ENCODE measurements around the gene NR0B2. TPM values are rescaled to one million over a fixed set of nuclear protein-coding genes. Genes with fewer than 3 reads are reported as not detected.
A peak's percentile ranks its signal among the peaks of the same experiment; 100 is the strongest.

Gene NR0B2
- polyA plus RNA-seq (2013, experiment 1 of 2): not detected
- not detected for polyA plus RNA-seq (2013, experiment 2 of 2)

GRCh38 chr1:26913754-26914619, at the start of gene NR0B2:
NR0B2 (minus strand) TSS chr1:26913975; CDS start chr1:26913940, 35 bp downstream.
- H3K27me3 ChIP-seq (ENCODE audit: control insufficient read depth in 1 of 2, insufficient read depth in 1 of 2, low read length in 2 of 2): no peaks in the 10 kb centered on the region
- no peak within 1 kb of the TSS for H3K4ac ChIP-seq (ENCODE audit: low read depth in 1 of 2, low read length in 2 of 2)
- no peak within 1 kb of the TSS for H2BK15ac ChIP-seq (ENCODE audit: low read depth, poor library complexity, severe bottlenecking)
- no peak within 1 kb of the TSS for H3K14ac ChIP-seq (ENCODE audit: low read length in 2 of 2)
- no peak within 1 kb of the TSS for H3K4me3 ChIP-seq (ENCODE audit: insufficient read depth in 1 of 2, low read depth in 1 of 2, low read length in 2 of 2)
- no peaks in the 10 kb centered on the region for H3K9me3 ChIP-seq (ENCODE audit: control insufficient read depth, low read length)
- H2BK5ac ChIP-seq (ENCODE audit: low read depth, low read length, poor library complexity, severe bottlenecking): no peak within 1 kb of the TSS
- H3K9ac ChIP-seq (ENCODE audit: low read length): no peak within 1 kb of the TSS
- no peak within 1 kb of the TSS for H3K4me2 ChIP-seq (ENCODE audit: low read length, poor library complexity, severe bottlenecking)
- H2AK5ac ChIP-seq (ENCODE audit: low read length, severe bottlenecking): no peak within 1 kb of the TSS
- WGBS: 92% methylated on average over 16 of the region's 16 CpGs
- no peak within 1 kb of the TSS for H3K18ac ChIP-seq (ENCODE audit: low read depth in 1 of 2, low read length in 2 of 2)
- no peak within 1 kb of the TSS for H2BK120ac ChIP-seq (ENCODE audit: low read depth, low read length)
- H2BK12ac ChIP-seq (ENCODE audit: low read length in 2 of 2): no peak within 1 kb of the TSS
- H3K27ac ChIP-seq (ENCODE audit: low read length, poor library complexity, severe bottlenecking): no peak within 1 kb of the TSS
- H4K91ac ChIP-seq (ENCODE audit: low read length): no peak within 1 kb of the TSS
- no peak for DNase-seq
- H3K36me3 ChIP-seq (ENCODE audit: control insufficient read depth in 1 of 2, insufficient read depth in 2 of 2, low read depth in 1 of 2, low read length in 2 of 2): peaks cover 0 to 4% of the 10 kb centered on the region in 2 experiments
- no peak within 1 kb of the TSS for H3K23ac ChIP-seq (ENCODE audit: low read length in 2 of 2)
- peaks cover 9% of the 10 kb centered on the region for H3K4me1 ChIP-seq (ENCODE audit: control insufficient read depth, insufficient read depth, low read depth, low read length)
- no peak within 1 kb of the TSS for H4K8ac ChIP-seq (ENCODE audit: low read length)
- H2AFZ ChIP-seq (ENCODE audit: low read depth, low read length): no peak within 1 kb of the TSS
- H3K79me1 ChIP-seq (replicated peaks; ENCODE audit: low read length, poor library complexity, severe bottlenecking): no peaks in the 10 kb centered on the region

- peaks cover 10 to 43% of the 10 kb centered on the region in 2 experiments for H3K27me3 ChIP-seq (ENCODE audit: control insufficient read depth in 1 of 2, insufficient read depth in 1 of 2, low read length in 2 of 2)
- no peak overlapping the region for H2BK15ac ChIP-seq (ENCODE audit: low read depth, poor library complexity, severe bottlenecking)
- H3K9ac ChIP-seq (ENCODE audit: low read length): no peak overlapping the region
- H3K79me1 ChIP-seq (replicated peaks; ENCODE audit: low read length, poor library complexity, severe bottlenecking): no peaks in the 10 kb centered on the region
- H2AK5ac ChIP-seq (ENCODE audit: low read length, severe bottlenecking): no peak overlapping the region
- no peak overlapping the region for H3K27ac ChIP-seq (ENCODE audit: low read length, poor library complexity, severe bottlenecking)
- WGBS: 7% methylated on average over 3 of the region's 3 CpGs
- H3K36me3 ChIP-seq (ENCODE audit: control insufficient read depth in 1 of 2, insufficient read depth in 2 of 2, low read depth in 1 of 2, low read length in 2 of 2): no peaks in the 10 kb centered on the region
- DNase-seq: peak; percentile 98
- no peak overlapping the region for H3K14ac ChIP-seq (ENCODE audit: low read length in 2 of 2)
- H4K91ac ChIP-seq (ENCODE audit: low read length): no peak overlapping the region
- H3K4me3 ChIP-seq (ENCODE audit: insufficient read depth in 1 of 2, low read depth in 1 of 2, low read length in 2 of 2): no peak overlapping the region
- no peak overlapping the region for H3K4ac ChIP-seq (ENCODE audit: low read depth in 1 of 2, low read length in 2 of 2)
- H4K8ac ChIP-seq (ENCODE audit: low read length): no peak overlapping the region
- no peak overlapping the region for H2BK12ac ChIP-seq (ENCODE audit: low read length in 2 of 2)
- H3K23ac ChIP-seq (ENCODE audit: low read length in 2 of 2): no peak overlapping the region
- H2AFZ ChIP-seq (ENCODE audit: low read depth, low read length): no peak overlapping the region
- H3K4me1 ChIP-seq (ENCODE audit: control insufficient read depth, insufficient read depth, low read depth, low read length): peaks cover 12% of the 10 kb centered on the region
- no peak overlapping the region for H2BK5ac ChIP-seq (ENCODE audit: low read depth, low read length, poor library complexity, severe bottlenecking)
- H2BK120ac ChIP-seq (ENCODE audit: low read depth, low read length): no peak overlapping the region
- H3K9me3 ChIP-seq (ENCODE audit: control insufficient read depth, low read length): no peaks in the 10 kb centered on the region
- peak overlapping the region; percentile 16 to 61 for H3K18ac ChIP-seq (ENCODE audit: low read depth in 1 of 2, low read length in 2 of 2)
- no peak overlapping the region for H3K4me2 ChIP-seq (ENCODE audit: low read length, poor library complexity, severe bottlenecking)
Measured at GRCh38 chr1:26961826-26962225, 48.1 kb upstream of the NR0B2 start.

DNA sequence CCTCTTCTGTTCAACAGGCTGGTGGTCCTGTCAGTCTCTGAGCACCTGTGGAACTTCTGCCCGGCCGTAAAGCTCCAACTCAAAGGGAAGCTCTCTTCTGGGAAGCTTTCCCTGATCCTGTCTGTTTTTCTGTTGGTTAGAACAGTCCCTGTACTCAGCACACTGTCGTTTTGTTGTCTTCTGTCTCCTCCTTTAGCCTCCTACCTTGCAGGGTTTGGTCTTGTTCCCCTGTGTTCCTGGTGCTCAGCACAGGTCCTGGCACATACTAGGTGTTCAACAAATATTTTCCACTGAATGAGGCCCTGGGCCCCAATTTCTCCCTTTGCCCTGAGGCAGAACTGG, 46.8 kb upstream of the NR0B2 start:
- Histone ChIP-seq H3K23ac (ENCODE audit: low read length in 2 of 2) (no peak overlapping the region), H3K79me1 (replicated peaks; ENCODE audit: low read length, poor library complexity, severe bottlenecking) (no peaks in the 10 kb centered on the region), H3K36me3 (ENCODE audit: control insufficient read depth in 1 of 2, insufficient read depth in 2 of 2, low read depth in 1 of 2, low read length in 2 of 2) (no peaks in the 10 kb centered on the region), H3K4me3 (ENCODE audit: insufficient read depth in 1 of 2, low read depth in 1 of 2, low read length in 2 of 2) (no peak overlapping the region), H4K8ac (ENCODE audit: low read length) (peak overlapping the region; percentile 98), H2BK120ac (ENCODE audit: low read depth, low read length) (peak overlapping the region; percentile 37), H4K91ac (ENCODE audit: low read length) (peak overlapping the region; percentile 97), H3K4ac (ENCODE audit: low read depth in 1 of 2, low read length in 2 of 2) (peak overlapping the region; percentile 83 to 98), H3K4me1 (ENCODE audit: control insufficient read depth, insufficient read depth, low read depth, low read length) (peaks cover 12% of the 10 kb centered on the region), H3K18ac (ENCODE audit: low read depth in 1 of 2, low read length in 2 of 2) (peak overlapping the region; percentile 54 to 91), H3K27ac (ENCODE audit: low read length, poor library complexity, severe bottlenecking) (no peak overlapping the region), H2BK15ac (ENCODE audit: low read depth, poor library complexity, severe bottlenecking) (peak overlapping the region; percentile 93), H3K4me2 (ENCODE audit: low read length, poor library complexity, severe bottlenecking) (peak overlapping the region; percentile 91), H2BK12ac (ENCODE audit: low read length in 2 of 2) (peak overlapping the region; percentile 3 to 73), H3K14ac (ENCODE audit: low read length in 2 of 2) (no peak overlapping the region), H3K27me3 (ENCODE audit: control insufficient read depth in 1 of 2, insufficient read depth in 1 of 2, low read length in 2 of 2) (peaks cover 10 to 40% of the 10 kb centered on the region in 2 experiments), H3K9me3 (ENCODE audit: control insufficient read depth, low read length) (peaks cover 10% of the 10 kb centered on the region), H2AK5ac (ENCODE audit: low read length, severe bottlenecking) (no peak overlapping the region), H3K9ac (ENCODE audit: low read length) (no peak overlapping the region), H2AFZ (ENCODE audit: low read depth, low read length) (no peak overlapping the region), H2BK5ac (ENCODE audit: low read depth, low read length, poor library complexity, severe bottlenecking) (no peak overlapping the region)
- 31% methylated on average over 3 of the region's 3 CpGs for WGBS
- DNase-seq: no peak
